Esophagus squamous epithelium (tissue), 4 donors: ENCODE measurements around the gene WDR31.

Experiments
- CTCF ChIP-seq, 6 experiments: fragments of 450-650 bp in 4 of 6; fragments of 200-600 bp in 2 of 6; sonication (generic) in 2 of 6; IDR thresholded peaks; one replicate each; pipeline ENCODE4 v1.5.1; 2016 to 2019; ENCODE audit warnings: antibody characterized with exemption in 6 of 6, mild to moderate bottlenecking in 4 of 6, moderate library complexity in 4 of 6
- POLR2A ChIP-seq, 4 donors: fragments of 450-650 bp; IDR thresholded peaks; one replicate each; pipeline ENCODE4 v1.6.1; 2017; ENCODE audit warnings: antibody characterized with exemption in 4 of 4, mild to moderate bottlenecking in 4 of 4, moderate library complexity in 3 of 4

- TF ChIP-seq CTCF (IDR thresholded peaks at IDR 0.05) (no peak), POLR2A (IDR thresholded peaks at IDR 0.05) (no peak)
Observed at GRCh38 chr9:113296796-113297558, 43.1 kb downstream of the WDR31 start.
